Left colon (tissue), 2 donors: ENCODE results near the gene ZNF79. TPM values are rescaled to one million over a fixed set of nuclear protein-coding genes. Genes with fewer than 3 reads are reported as not detected.
A peak's percentile ranks its signal among the peaks of the same experiment; 100 is the strongest.

Experiments
- ATAC-seq: fragments of 200-7000 bp; cut with Tn5 transposase; one replicate; pipeline ENCODE4 v1.9.1; 2020; ENCODE audit warnings: mild to moderate bottlenecking, moderate library complexity
- DNase-seq, 2 donors: peaks; one replicate each; pipeline ENCODE4 v3.0.0-alpha.2; 2020
- intact Hi-C, 2 donors: fragments of 100-400 bp; cut with DNase I in 1 of 2; cut with micrococcal nuclease in 1 of 2; formaldehyde crosslinking; loops; one replicate each; pipeline versions ENCODE4 v1.11.2 to v1.14.0; 2022; cut with DNase I, micrococcal nuclease
- total RNA-seq, 2 donors: library from RNA; stranded (reverse); fragmentation: NEBNext Ultra II Directional; extraction: Animal tissue kit (Norgen Biotek cat#: 25700); gene quantifications; one replicate each; pipeline ENCODE4 v1.2.1, GENCODE V29; 2021
- donor health status: DM: no; HTN: no; CAD: no.
- donor health status: DM: yes; HTN: yes; CAD: no.

Gene ZNF79
- total RNA-seq, 2 donors from 2014 or later, result 5.5 to 6.8 TPM

DNA sequence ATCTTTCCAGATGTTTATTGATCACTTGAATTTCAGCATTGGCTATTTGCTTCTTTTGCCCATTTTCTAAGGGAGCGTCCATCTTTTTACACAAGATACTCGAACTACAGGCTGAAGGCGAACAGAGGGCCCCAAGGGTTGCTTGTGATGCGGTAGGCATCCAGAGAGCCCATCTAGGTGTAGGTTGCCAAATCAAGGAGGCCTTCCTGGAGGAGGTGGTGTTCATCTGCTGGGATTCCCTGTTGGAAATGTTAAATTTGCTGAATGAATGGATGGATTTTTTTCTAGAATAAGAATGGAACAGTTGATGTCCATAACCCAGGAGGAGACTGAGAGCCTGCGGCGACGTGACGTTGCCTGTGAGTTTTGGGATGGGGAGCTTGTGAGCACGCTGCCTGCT lies 58.5 kb downstream of the ZNF79 start:
- ATAC-seq, result no peak
- intact Hi-C loops, result no loop called here
- DNase-seq, result no peak

DNA sequence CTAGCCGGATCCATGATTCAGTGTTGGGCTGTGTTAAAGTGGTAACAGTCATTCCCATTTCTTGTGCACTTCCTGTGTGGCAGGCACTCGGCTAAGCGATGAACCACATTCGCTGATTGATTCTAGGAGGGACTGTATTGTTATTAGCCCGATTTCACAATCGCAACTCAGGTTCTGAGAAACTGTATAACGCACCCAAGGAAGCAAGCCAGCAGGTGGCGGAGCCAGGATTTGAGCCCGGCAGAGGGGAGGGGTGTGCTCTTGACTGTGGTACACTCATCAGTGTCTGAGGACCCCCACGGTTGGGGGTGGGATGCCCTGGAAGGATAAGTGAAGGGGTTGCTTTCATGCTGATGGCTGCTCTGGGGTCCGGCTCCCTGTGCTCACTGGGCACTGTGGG lies 61.8 kb downstream of the ZNF79 start:
- no peak for ATAC-seq
- no peak for DNase-seq
- intact Hi-C loops, result no loop called here

DNA sequence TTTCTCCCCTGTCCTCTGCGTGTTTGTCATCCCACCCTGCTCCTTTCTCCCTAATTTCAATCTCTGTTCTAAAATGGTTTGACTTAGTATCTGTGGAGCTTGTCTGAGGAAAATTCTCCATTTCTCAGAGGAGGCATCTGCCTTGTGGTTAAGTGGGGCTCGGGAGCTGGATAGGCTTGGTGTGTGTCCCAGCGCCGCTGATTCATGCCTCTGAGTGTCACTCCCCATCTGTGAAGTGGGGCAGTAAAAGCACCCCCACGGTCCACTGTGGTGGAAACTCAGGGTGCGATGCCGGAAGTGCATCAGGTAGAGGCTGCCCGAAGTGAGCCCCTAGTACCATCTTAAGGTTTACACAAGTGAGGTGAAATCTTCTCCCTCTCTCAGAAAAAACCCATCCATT lies 64.8 kb downstream of the ZNF79 start:
- intact Hi-C loops, result no loop called here
- ATAC-seq (no peak), DNase-seq (no peak)

DNA sequence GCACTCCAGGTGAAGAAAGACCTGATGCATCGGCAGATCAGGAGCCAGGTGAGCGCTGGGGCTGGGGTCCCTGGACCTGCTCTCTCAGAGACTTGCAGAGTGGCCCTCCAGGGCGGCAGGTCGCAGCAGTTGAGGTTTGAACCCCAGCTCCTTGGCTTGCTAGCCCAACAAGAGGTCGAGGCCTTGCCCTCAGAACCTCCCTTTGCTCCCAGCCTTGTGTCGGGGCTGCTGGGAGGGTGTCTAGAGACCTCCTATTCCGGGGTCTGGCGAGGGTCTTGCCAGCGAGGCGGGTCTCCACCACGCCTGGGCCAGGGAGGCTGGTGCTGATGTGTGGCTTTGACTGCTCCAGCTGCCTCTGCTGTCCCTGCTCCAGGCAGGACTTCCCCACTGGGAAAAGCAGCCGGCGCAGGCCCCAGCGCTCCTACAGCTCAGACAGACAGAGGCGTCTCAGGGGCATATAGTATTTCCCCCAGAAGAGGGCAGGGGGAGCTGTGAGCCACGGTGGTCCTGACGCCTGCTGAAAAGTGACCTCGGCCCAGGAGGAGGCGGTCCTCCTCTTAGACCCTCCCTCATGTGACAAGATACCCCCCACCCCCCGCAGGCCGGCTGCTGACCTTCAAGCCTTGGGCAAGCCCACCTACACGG lies 65.4 kb downstream of the ZNF79 start:
- no peak for ATAC-seq
- intact Hi-C loops, result no loop called here
- no peak for DNase-seq

DNA sequence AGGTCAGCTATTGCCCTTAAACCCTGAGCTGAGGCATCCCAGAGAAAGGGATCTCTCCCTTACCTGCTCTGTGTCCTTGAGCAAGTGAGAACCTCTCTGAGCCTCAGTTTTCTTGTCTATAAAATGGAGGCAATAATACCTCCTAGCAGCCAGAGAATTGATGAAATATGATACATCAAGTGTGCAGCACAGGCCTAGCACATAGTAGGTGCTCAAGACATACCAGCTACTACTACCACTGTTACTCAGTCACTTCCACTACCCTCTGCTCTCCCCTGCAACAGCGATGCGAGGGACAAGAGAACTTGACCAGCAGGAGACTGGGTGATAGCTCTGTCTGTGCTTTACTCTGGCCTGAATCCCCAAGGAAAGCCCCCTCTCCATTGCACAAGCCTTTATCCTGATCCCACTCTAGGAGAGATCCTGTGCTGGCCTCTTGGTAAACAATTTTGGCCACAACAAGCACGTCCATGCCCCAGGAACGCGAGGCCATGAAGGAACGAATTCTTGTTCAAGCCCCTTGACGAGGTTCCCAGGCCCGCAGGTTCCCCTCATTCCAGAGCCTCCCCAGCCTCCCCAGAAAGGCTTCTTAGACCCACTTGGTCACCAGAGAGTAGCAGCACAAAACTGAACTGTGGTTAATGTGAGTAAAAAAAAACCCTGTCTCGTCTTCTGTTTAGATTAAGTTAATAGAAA lies 66.5 kb downstream of the ZNF79 start:
- DNase-seq (no peak), ATAC-seq (no peak)
- intact Hi-C loops, result no loop called here

DNA sequence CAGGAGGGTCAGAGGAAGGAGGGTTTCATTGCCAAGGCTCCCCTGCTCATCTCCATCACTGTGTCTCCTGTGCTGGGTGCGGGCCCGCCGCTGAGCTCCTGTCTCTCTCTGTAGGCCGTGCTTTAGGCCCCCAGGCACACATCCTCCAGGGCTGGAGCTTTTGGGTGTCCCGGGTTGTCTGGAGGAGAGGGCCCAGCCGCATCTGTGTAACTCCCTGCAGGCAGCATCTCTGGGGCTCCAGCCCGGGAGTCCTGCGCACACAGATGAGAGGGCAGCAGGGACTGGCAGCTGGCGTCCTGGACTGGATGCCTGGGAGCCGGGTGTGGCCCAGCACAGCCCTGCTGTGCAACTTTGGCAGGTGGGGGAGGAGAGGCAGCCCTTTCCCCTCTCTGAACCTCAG lies 67.3 kb downstream of the ZNF79 start:
- ATAC-seq (no peak), DNase-seq (no peak)
- intact Hi-C loops, result no loop called here

DNA sequence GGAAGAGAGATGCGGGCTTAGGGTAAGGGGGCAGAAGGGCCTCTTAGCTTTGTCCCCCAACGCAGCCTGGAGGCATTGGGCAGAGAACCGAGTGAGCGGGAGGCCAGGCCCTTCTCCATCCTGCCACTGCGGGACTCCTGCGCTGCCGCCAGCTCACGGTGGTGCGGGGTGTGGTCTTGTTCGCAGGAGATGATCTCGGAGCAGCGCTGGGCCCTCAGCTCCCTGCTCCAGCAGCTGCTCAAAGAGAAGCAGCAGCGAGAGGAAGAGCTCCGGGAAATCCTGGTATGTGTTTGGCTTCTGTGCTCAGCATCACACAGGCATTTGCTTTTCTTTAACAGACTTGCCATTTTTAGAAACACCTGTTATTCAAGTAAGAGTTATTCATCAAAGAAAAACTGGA lies 68.4 kb downstream of the ZNF79 start:
- intact Hi-C loops, result no loop called here
- ATAC-seq, result no peak
- no peak for DNase-seq

DNA sequence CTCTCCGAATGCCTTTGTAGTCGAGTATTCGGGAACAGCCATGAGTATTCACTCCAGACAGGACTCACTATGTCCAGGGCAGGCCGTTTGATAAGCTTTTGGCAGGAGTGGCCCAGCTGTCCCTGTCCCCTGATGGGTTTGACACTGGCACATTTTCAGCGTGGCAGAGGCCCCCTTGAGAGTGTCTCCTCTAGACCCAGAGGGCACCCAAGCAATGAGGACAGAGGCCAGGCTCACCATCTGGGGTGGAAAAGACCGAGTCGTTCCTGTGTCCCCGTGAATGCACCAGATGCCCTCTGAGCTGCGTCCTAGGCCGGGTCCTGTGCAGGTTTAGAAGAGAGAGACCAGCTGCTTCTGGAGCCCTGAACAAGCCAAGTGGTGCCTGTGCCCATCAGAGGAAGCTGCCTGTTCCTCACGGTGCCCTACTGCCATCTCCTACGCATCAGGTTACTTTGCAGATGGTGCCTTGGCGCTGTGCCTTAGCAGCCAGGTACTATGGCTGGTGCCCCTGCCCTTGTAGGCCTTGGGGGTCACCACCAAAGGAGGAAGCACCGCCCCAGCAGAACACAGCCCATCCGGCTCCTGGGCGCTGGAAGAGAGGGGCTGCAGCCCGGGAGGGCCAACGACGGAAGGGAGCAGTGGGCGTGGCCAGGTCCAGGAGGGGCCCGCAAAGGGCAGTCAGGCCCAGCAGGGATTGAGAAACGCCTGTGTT lies 69.6 kb downstream of the ZNF79 start:
- DNase-seq (peak in 1 of 2 donors; percentile 25), ATAC-seq (no peak)
- intact Hi-C loops, result no loop called here

DNA sequence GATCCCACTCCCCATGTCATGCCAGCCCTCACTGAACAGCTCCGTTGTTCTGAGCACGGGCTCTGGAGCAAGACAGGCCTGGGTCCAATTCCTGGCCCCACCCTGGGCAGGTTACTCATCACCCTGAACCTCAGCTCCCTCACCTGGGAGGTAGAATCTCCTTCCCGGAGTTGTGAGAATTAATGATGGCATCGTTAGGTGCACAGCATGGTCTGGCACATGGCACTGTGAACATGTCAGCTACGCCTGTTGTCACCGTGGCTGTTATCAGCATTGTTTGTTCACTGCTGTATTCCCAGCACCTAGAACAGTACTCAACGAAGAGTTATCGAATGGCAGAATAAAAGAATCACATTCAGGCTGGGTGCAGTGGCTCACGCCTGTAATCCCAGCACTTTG lies 70.1 kb downstream of the ZNF79 start:
- DNase-seq (peak in 1 of 2 donors; percentile 28), ATAC-seq (peak; percentile 23)
- intact Hi-C loops, result no loop called here

Other genes with a start within 250 kb of the ZNF79 start
- gene GARNL3, start 159.6 kb upstream of the ZNF79 start, total RNA-seq, result 1 to 10 TPM; 6.0 to 7.3 TPM
- 10 to 100 TPM; 18.1 to 28.6 TPM for gene SLC2A8, start 27.2 kb upstream of the ZNF79 start, total RNA-seq
- 100 to 1,000 TPM; 837 to 857 TPM for gene RPL12, start 27.0 kb downstream of the ZNF79 start, total RNA-seq
- 10 to 100 TPM; 13.9 to 20.6 TPM for gene LRSAM1, start 27.1 kb downstream of the ZNF79 start, total RNA-seq
- gene STXBP1, start 187.9 kb downstream of the ZNF79 start, total RNA-seq, result 10 to 100 TPM in 1 of 2 donors, 1 to 10 TPM in 1; 9.0 to 15.0 TPM